IMR-90 (cell line): ENCODE results near the gene GCKR. TPM values are rescaled to one million over a fixed set of nuclear protein-coding genes. Genes with fewer than 3 reads are reported as not detected.

Experiments used
- ATAC-seq: fragments of 200-7000 bp; cut with Tn5 transposase; 2 replicates; pipeline ENCODE4 v1.9.1; 2020; ENCODE audit warnings: low read depth, mild to moderate bottlenecking, moderate library complexity
- BruUV-seq: library from RNA; stranded (reverse); fragments of 400-500 nt; replicated peaks from 2 replicates; lab custom pipeline; 2021; lab: Mats Ljungman, UMichigan
- CTCF ChIA-PET: fragments of 300-600 bp; formaldehyde crosslinking; extraction: SDS; loops from one replicate; lab custom pipeline; 2021; ENCODE audit warnings: antibody characterized with exemption; lab: Yijun Ruan, JAX
- POLR2A ChIA-PET: fragments of 300-600 bp; sonication (Branson Sonifier 250); formaldehyde crosslinking; loops from one replicate; lab custom pipeline; 2022; ENCODE audit warnings: antibody characterized with exemption; ENCODE audit not compliant: unreplicated experiment; lab: Charles Lee
- DNase-seq: peaks from one replicate; pipeline ENCODE4 v3.0.0; 2013
- H2AFZ ChIP-seq: replicated peaks from 2 replicates; pipeline ENCODE3; 2013; ENCODE audit warnings: low read length, mild to moderate bottlenecking; ENCODE audit not compliant: poor library complexity
- H2AK5ac ChIP-seq: 2 replicates; pipeline ENCODE4 v1.6.1; 2013; ENCODE audit warnings: low read depth, low read length, inconsistent platforms
- H2AK9ac ChIP-seq: replicated peaks from 2 replicates; pipeline ENCODE3; 2013; ENCODE audit warnings: mild to moderate bottlenecking, low read depth, low read length, moderate library complexity; ENCODE audit not compliant: poor library complexity
- H2BK120ac ChIP-seq: 2 replicates; pipeline ENCODE4 v1.6.1; 2013; ENCODE audit warnings: low read depth, low read length, inconsistent platforms
- H2BK15ac ChIP-seq: 3 replicates; pipeline ENCODE4 v1.6.1; 2013; ENCODE audit warnings: low read depth, low read length, inconsistent platforms
- H2BK20ac ChIP-seq: 2 replicates; pipeline ENCODE4 v1.6.1; 2013; ENCODE audit warnings: low read depth, mild to moderate bottlenecking, inconsistent platforms, low read length, moderate library complexity
- H2BK5ac ChIP-seq: 2 replicates; pipeline ENCODE4 v1.6.1; 2013; ENCODE audit warnings: mild to moderate bottlenecking, low read depth, low read length, inconsistent platforms; ENCODE audit not compliant: poor library complexity, severe bottlenecking
- H3K14ac ChIP-seq: replicated peaks from 2 replicates; pipeline ENCODE4 v1.6.1; 2013; ENCODE audit warnings: low read depth, low read length, inconsistent platforms
- H3K18ac ChIP-seq: 2 replicates; pipeline ENCODE4 v1.6.1; 2013; ENCODE audit warnings: low read depth, low read length, control low read depth
- H3K23ac ChIP-seq: 2 replicates; pipeline ENCODE4 v1.6.1; 2013; ENCODE audit warnings: low read depth, low read length, inconsistent platforms
- H3K27ac ChIP-seq: 2 replicates; pipeline ENCODE4 v1.5.1; 2013; ENCODE audit warnings: mild to moderate bottlenecking, control low read depth, low read length; ENCODE audit not compliant: insufficient read depth
- H3K27me3 ChIP-seq: 2 replicates; pipeline ENCODE4 v1.6.1; 2013; ENCODE audit warnings: low read length; ENCODE audit not compliant: control insufficient read depth, insufficient read depth
- H3K36me3 ChIP-seq: 2 replicates; pipeline ENCODE4 v1.6.1; 2013; ENCODE audit warnings: low read length, mixed read lengths; ENCODE audit not compliant: control insufficient read depth, insufficient read depth
- H3K4ac ChIP-seq: 2 replicates; pipeline ENCODE4 v1.6.1; 2013; ENCODE audit warnings: low read depth, low read length, inconsistent platforms
- H3K4me1 ChIP-seq: 2 replicates; pipeline ENCODE4 v1.6.1; 2013; ENCODE audit warnings: low read length, mixed read lengths; ENCODE audit not compliant: control insufficient read depth, insufficient read depth
- H3K4me2 ChIP-seq: 2 replicates; pipeline ENCODE4 v1.6.1; 2013; ENCODE audit warnings: low read depth, mild to moderate bottlenecking, control low read depth, low read length, moderate library complexity
- H3K4me3 ChIP-seq: 2 replicates; pipeline ENCODE4 v1.5.1; 2013; ENCODE audit warnings: low read depth, mild to moderate bottlenecking, control low read depth, low read length, moderate library complexity; ENCODE audit not compliant: insufficient read depth
- H3K56ac ChIP-seq: 2 replicates; pipeline ENCODE4 v1.6.1; 2013; ENCODE audit warnings: low read length, inconsistent platforms; ENCODE audit not compliant: insufficient read depth; ENCODE audit errors: extremely low read depth
- H3K79me1 ChIP-seq, 2 experiments: 2 replicates each; pipeline ENCODE4 v1.6.1; 2013; ENCODE audit warnings: low read length in 2 of 2, inconsistent platforms in 1 of 2, low read depth in 1 of 2
- H3K9ac ChIP-seq: 2 replicates; pipeline ENCODE4 v1.6.1; 2013; ENCODE audit warnings: low read depth, low read length, control low read depth
- H3K9me1 ChIP-seq: 2 replicates; pipeline ENCODE4 v1.6.1; 2013; ENCODE audit warnings: low read length, inconsistent platforms; ENCODE audit not compliant: insufficient read depth
- H3K9me3 ChIP-seq: 2 replicates; pipeline ENCODE4 v1.6.1; 2013; ENCODE audit warnings: low read length; ENCODE audit not compliant: control insufficient read depth, insufficient read depth
- H4K20me1 ChIP-seq: 2 replicates; pipeline ENCODE4 v1.6.1; 2013; ENCODE audit warnings: low read length, inconsistent platforms; ENCODE audit not compliant: insufficient read depth
- H4K5ac ChIP-seq: 2 replicates; pipeline ENCODE4 v1.6.1; 2013; ENCODE audit warnings: mild to moderate bottlenecking, low read depth, low read length, control low read depth
- H4K8ac ChIP-seq, 2 experiments: 2 replicates each; pipeline ENCODE4 v1.6.1; 2013; ENCODE audit warnings: low read depth in 2 of 2, low read length in 2 of 2, control low read depth in 1 of 2, inconsistent platforms in 1 of 2
- H4K91ac ChIP-seq: 2 replicates; pipeline ENCODE4 v1.6.1; 2013; ENCODE audit warnings: low read depth, low read length, inconsistent platforms; ENCODE audit not compliant: insufficient read depth
- BHLHE40 ChIP-seq: fragments of 150-350 bp; IDR thresholded peaks from 2 replicates; pipeline ENCODE4 v1.6.1; 2016; ENCODE audit warnings: mild to moderate bottlenecking, low read depth, low read length
- CHD1 ChIP-seq: IDR thresholded peaks from 2 replicates; pipeline ENCODE4 v1.6.1; 2012; ENCODE audit warnings: low read depth, low read length, improper control_type of control experiment
- FOS ChIP-seq: fragments of 150-350 bp; IDR thresholded peaks from 2 replicates; pipeline ENCODE4 v1.6.1; 2016; ENCODE audit warnings: low read depth, low read length
- MXI1 ChIP-seq: IDR thresholded peaks from 2 replicates; pipeline ENCODE4 v1.6.1; 2012; ENCODE audit warnings: low read depth, mild to moderate bottlenecking, low read length, moderate library complexity, borderline replicate concordance
- POLR2A ChIP-seq: IDR thresholded peaks from 2 replicates; pipeline ENCODE4 v1.6.1; 2012; ENCODE audit warnings: mild to moderate bottlenecking, low read depth, low read length
- RAD21 ChIP-seq: IDR thresholded peaks from 2 replicates; pipeline ENCODE4 v1.6.1; 2012; ENCODE audit warnings: low read length, improper control_type of control experiment
- RCOR1 ChIP-seq: IDR thresholded peaks from 2 replicates; pipeline ENCODE4 v1.6.1; 2012; ENCODE audit warnings: mild to moderate bottlenecking, low read length, improper control_type of control experiment; ENCODE audit not compliant: insufficient replicate concordance
- RFX5 ChIP-seq: IDR thresholded peaks from 2 replicates; pipeline ENCODE4 v1.8.0; 2012; ENCODE audit warnings: low read depth, mild to moderate bottlenecking, low read length, moderate library complexity
- SMC3 ChIP-seq: fragments of 150-350 bp; IDR thresholded peaks from 2 replicates; pipeline ENCODE4 v1.6.1; 2016; ENCODE audit warnings: low read depth, mild to moderate bottlenecking, antibody characterized with exemption, low read length, moderate library complexity
- WGBS, 2 experiments: methylation state at CpG; one replicate each; pipeline versions ENCODE4 v1.1.5 to v1.1.7; 2013; ENCODE audit warnings: missing lambda C conversion rate in 2 of 2; ENCODE audit not compliant: insufficient read length in 1 of 2; ENCODE audit errors: extremely low coverage in 2 of 2; 5-methylcytosine and 5-hydroxymethylcytosine counted together
- dilution Hi-C: fragments of 300-500 bp; cut with HindIII; formaldehyde crosslinking; loops from one replicate; pipeline ENCODE4 v1.14.3; 2018; ENCODE audit warnings: low sequenced_read_pairs; ENCODE audit not compliant: unreplicated experiment
- in situ Hi-C: fragments of 300-500 bp; cut with MboI; formaldehyde crosslinking; loops from 3 replicates; pipeline ENCODE4 v1.14.3; 2019; ENCODE audit warnings: low sequenced_read_pairs, inconsistent platforms, mixed read lengths
- intact Hi-C: fragments of 100-400 bp; cut with micrococcal nuclease; formaldehyde crosslinking; loops from 2 replicates; pipeline ENCODE4 v1.10.0; 2022
- polyA plus RNA-seq, 3 experiments: library from polyadenylated mRNA; depleted of rRNA; stranded (reverse); fragments of >200 nt; gene quantifications; 2 replicates each; pipeline ENCODE4 v1.2.3, GENCODE V29; 2012; ENCODE audit warnings: low replicate concordance in 1 of 3
- total RNA-seq: library from RNA; depleted of rRNA; stranded (reverse); fragments of >200 nt; gene quantifications from 2 replicates; pipeline ENCODE4 v1.2.3, GENCODE V29; 2012
- TF ChIP-seq, protein P1 (sequence below): fragments of 150-350 bp; IDR thresholded peaks from 2 replicates; pipeline ENCODE4 v1.6.1; 2017; ENCODE audit warnings: mild to moderate bottlenecking, antibody characterized with exemption, low read length, low read depth
- TF ChIP-seq, protein P2 (sequence below): fragments of 150-350 bp; IDR thresholded peaks from 2 replicates; pipeline ENCODE4 v1.6.1; 2016; ENCODE audit warnings: low read depth, mild to moderate bottlenecking, low read length, moderate library complexity, borderline replicate concordance
- TF ChIP-seq, protein P3 (sequence below): conservative IDR thresholded peaks from 2 replicates; pipeline ENCODE4 v1.5.1; 2012; ENCODE audit warnings: mild to moderate bottlenecking, low read depth, low read length, improper control_type of control experiment

Gene GCKR
- total and polyA plus RNA-seq, 2 of the 4 experiments (the other 2 are of a cell fraction): under 0.01 to 0.41 TPM

DNA sequence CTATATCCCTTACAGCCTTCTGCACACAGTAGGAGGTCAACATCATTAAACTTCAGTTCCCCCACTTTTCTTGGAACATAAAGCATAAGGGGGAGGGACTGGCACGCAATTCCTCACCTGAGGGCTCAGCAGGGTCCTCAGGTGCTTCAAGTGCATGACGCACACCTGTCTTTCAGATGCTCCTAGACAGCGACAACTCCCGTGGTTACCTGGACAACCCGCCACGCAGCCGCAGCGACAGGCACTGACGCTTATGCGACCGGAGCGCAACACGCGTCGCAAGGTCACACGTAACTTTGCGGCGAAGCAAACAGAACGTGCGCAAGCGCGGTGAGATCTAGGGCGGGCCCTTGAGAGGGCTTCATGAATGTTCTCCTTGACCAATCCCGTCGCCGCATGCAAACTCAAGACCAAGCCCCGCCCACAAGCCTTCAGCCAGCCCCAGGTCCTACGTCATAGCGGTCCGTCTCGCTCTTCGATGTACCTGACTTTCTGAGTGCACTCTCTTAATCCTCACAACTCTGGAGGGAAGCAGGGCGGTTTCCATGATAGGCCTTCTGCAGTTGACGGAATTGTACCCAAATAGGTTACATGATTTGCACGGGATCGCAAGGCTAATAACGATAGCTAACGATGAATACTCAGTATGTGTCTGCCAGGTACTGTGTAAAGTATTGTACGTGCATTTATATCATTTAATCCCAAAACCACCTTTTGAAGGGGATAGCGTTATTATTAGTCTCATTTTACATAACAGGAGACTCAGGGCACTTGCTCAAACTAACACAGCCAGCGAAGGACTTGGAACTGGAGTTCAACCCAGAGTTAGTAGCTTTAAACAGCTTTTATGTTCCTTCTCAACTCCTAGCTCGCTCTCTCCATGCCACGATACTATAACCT, 6.9 kb upstream of the GCKR start, which contains the start of gene IFT172:
TSS of gene IFT172 (minus strand) at position 246 of the 900 bp plus-strand sequence. CDS start at position 156, 90 bp downstream.
- WGBS, 2 experiments: 0% methylated on average over 18 of the region's 43 CpGs; no CpG with 5 or more reads in 1 of the 2 experiments
- peak within 1 kb of the TSS; percentile 18 for H3K27ac ChIP-seq

More for the DNA sequence above, 6.9 kb upstream of the GCKR start, which contains the start of gene IFT172:
- ATAC-seq: peak; percentile 99
- Histone ChIP-seq H3K23ac (peak within 1 kb of the TSS; percentile 56; the same call in 1 of the 2 replicates), H3K4me2 (peak within 1 kb of the TSS; percentile 87), H3K4me1 (peaks cover 5% of the 10 kb centered on the region), H3K36me3 (peaks cover 3% of the 10 kb centered on the region; the same call in 1 of the 2 replicates), H2AK5ac (peak within 1 kb of the TSS; percentile 10; the same call in 1 of the 2 replicates), H4K20me1 (no peaks in the 10 kb centered on the region), H3K4ac (peak within 1 kb of the TSS; percentile 65), H3K56ac (peak within 1 kb of the TSS; percentile 22; the same call in 1 of the 2 replicates), H2BK120ac (no peak within 1 kb of the TSS), H2BK5ac (peak within 1 kb of the TSS; percentile 56), H3K27me3 (no peaks in the 10 kb centered on the region), H2AFZ (peak within 1 kb of the TSS; percentile 86), H3K9me1 (peaks cover 14% of the 10 kb centered on the region; the same call in 1 of the 2 replicates), H4K8ac (peak within 1 kb of the TSS; percentile 56 to 90), H3K79me1 (peaks cover 6 to 17% of the 10 kb centered on the region in 2 experiments; a peak in 3 of 4 replicates), H4K5ac (peak within 1 kb of the TSS; percentile 70), H2AK9ac (peak within 1 kb of the TSS; percentile 13), H3K18ac (peak within 1 kb of the TSS; percentile 19; the same call in 1 of the 2 replicates), H3K14ac (peak within 1 kb of the TSS; percentile 61), H4K91ac (peak within 1 kb of the TSS; percentile 72; the same call in 1 of the 2 replicates), H2BK20ac (no peak within 1 kb of the TSS), H3K9ac (peak within 1 kb of the TSS; percentile 59), H3K4me3 (peak within 1 kb of the TSS; percentile 56), H2BK15ac (no peak within 1 kb of the TSS), H3K9me3 (no peaks in the 10 kb centered on the region)
- intact Hi-C loops: loop anchor here (2.0 to 5.0 kb wide), 2 partner anchors 118 to 139 kb away; partner anchors contain the start of genes CCDC121 and GPN1
- no TSS peak for BruUV-seq
- ChIA-PET CTCF (no interaction called here), POLR2A (no interaction called here)
- in situ Hi-C loops: no loop called here
- no peak for TF ChIP-seq SMC3
- peak; percentile 74; the same call in 1 of the 2 replicates for TF ChIP-seq MXI1
- TF ChIP-seq, protein P1, sequence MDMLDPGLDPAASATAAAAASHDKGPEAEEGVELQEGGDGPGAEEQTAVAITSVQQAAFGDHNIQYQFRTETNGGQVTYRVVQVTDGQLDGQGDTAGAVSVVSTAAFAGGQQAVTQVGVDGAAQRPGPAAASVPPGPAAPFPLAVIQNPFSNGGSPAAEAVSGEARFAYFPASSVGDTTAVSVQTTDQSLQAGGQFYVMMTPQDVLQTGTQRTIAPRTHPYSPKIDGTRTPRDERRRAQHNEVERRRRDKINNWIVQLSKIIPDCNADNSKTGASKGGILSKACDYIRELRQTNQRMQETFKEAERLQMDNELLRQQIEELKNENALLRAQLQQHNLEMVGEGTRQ: peak; percentile 2; the same call in 1 of the 2 replicates
- TF ChIP-seq, protein P2, sequence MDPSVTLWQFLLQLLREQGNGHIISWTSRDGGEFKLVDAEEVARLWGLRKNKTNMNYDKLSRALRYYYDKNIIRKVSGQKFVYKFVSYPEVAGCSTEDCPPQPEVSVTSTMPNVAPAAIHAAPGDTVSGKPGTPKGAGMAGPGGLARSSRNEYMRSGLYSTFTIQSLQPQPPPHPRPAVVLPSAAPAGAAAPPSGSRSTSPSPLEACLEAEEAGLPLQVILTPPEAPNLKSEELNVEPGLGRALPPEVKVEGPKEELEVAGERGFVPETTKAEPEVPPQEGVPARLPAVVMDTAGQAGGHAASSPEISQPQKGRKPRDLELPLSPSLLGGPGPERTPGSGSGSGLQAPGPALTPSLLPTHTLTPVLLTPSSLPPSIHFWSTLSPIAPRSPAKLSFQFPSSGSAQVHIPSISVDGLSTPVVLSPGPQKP: no peak
- TF ChIP-seq POLR2A: peak; percentile 56; the same call in 1 of the 2 replicates
- TF ChIP-seq, protein P3, sequence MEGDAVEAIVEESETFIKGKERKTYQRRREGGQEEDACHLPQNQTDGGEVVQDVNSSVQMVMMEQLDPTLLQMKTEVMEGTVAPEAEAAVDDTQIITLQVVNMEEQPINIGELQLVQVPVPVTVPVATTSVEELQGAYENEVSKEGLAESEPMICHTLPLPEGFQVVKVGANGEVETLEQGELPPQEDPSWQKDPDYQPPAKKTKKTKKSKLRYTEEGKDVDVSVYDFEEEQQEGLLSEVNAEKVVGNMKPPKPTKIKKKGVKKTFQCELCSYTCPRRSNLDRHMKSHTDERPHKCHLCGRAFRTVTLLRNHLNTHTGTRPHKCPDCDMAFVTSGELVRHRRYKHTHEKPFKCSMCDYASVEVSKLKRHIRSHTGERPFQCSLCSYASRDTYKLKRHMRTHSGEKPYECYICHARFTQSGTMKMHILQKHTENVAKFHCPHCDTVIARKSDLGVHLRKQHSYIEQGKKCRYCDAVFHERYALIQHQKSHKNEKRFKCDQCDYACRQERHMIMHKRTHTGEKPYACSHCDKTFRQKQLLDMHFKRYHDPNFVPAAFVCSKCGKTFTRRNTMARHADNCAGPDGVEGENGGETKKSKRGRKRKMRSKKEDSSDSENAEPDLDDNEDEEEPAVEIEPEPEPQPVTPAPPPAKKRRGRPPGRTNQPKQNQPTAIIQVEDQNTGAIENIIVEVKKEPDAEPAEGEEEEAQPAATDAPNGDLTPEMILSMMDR: no peak
- TF ChIP-seq FOS: no peak
- TF ChIP-seq RAD21: no peak
- TF ChIP-seq RCOR1: no peak
- peak; percentile 28; the same call in 1 of the 2 replicates for TF ChIP-seq BHLHE40
- no peak for TF ChIP-seq RFX5
- TF ChIP-seq CHD1: no peak
- DNase-seq: peak; percentile 98
- dilution Hi-C loops: no loop called here
